Astrocyte (in vitro differentiated cells and primary cell): ENCODE measurements around the gene BMPR1A. TPM values are rescaled to one million over a fixed set of nuclear protein-coding genes. Genes with fewer than 3 reads are reported as not detected.

Experiments used
- DNase-seq: peaks from one replicate; pipeline ENCODE4 v3.0.0-alpha.2; 2010; ENCODE audit warnings: low read depth
- FAIRE-seq: peaks from 2 replicates; lab custom pipeline; 2011; peaks lifted over from hg19 to GRCh38; lab: Jason Lieb, UNC
- H2AFZ ChIP-seq: 2 replicates; pipeline ENCODE4 v1.6.0; 2012; ENCODE audit warnings: low read depth, low read length, inconsistent platforms
- H3K27ac ChIP-seq: 2 replicates; pipeline ENCODE4 v1.5.1; 2011; ENCODE audit warnings: low read depth, low read length, inconsistent platforms
- H3K27me3 ChIP-seq: 2 replicates; pipeline ENCODE4 v1.6.0; 2011; ENCODE audit warnings: low read length, inconsistent platforms; ENCODE audit not compliant: insufficient read depth
- H3K36me3 ChIP-seq: 2 replicates; pipeline ENCODE4 v1.5.1; 2011; ENCODE audit warnings: low read length, inconsistent platforms; ENCODE audit not compliant: insufficient read depth
- H3K4me1 ChIP-seq: 2 replicates; pipeline ENCODE4 v1.5.1; 2011; ENCODE audit warnings: low read length, inconsistent platforms; ENCODE audit not compliant: insufficient read depth
- H3K4me2 ChIP-seq: 2 replicates; pipeline ENCODE4 v1.6.0; 2012; ENCODE audit warnings: low read length, inconsistent platforms
- H3K4me3 ChIP-seq: 2 replicates; pipeline ENCODE4 v1.5.1; 2011; ENCODE audit warnings: low read depth, mild to moderate bottlenecking, low read length, inconsistent platforms; ENCODE audit not compliant: insufficient read depth
- H3K79me2 ChIP-seq: 2 replicates; pipeline ENCODE4 v1.6.0; 2012; ENCODE audit warnings: mild to moderate bottlenecking, low read length, inconsistent platforms; ENCODE audit not compliant: insufficient read depth
- H3K9ac ChIP-seq: 2 replicates; pipeline ENCODE4 v1.6.0; 2012; ENCODE audit warnings: mild to moderate bottlenecking, low read length, inconsistent platforms
- H3K9me3 ChIP-seq: 2 replicates; pipeline ENCODE4 v1.5.1; 2012; ENCODE audit warnings: low read depth, mild to moderate bottlenecking, low read length, inconsistent platforms; ENCODE audit not compliant: insufficient read depth
- H4K20me1 ChIP-seq: 2 replicates; pipeline ENCODE4 v1.6.0; 2012; ENCODE audit warnings: low read length, inconsistent platforms; ENCODE audit not compliant: insufficient read depth
- H3K27ac Mint-ChIP-seq: one replicate; pipeline ENCODE4 v1.8.0; 2021; ENCODE audit warnings: mild to moderate bottlenecking, mixed read lengths; ENCODE audit not compliant: unreplicated experiment
- H3K27me3 Mint-ChIP-seq: one replicate; pipeline ENCODE4 v1.8.0; 2021; ENCODE audit warnings: low read depth, mixed read lengths; ENCODE audit not compliant: unreplicated experiment
- H3K36me3 Mint-ChIP-seq: one replicate; pipeline ENCODE4 v1.8.0; 2021; ENCODE audit warnings: low read depth, mixed read lengths; ENCODE audit not compliant: unreplicated experiment
- H3K4me1 Mint-ChIP-seq: one replicate; pipeline ENCODE4 v1.8.0; 2021; ENCODE audit warnings: low read depth, mixed read lengths; ENCODE audit not compliant: unreplicated experiment
- H3K4me3 Mint-ChIP-seq: one replicate; pipeline ENCODE4 v1.8.0; 2021; ENCODE audit warnings: mild to moderate bottlenecking, moderate library complexity, mixed read lengths; ENCODE audit not compliant: unreplicated experiment
- H3K9me3 Mint-ChIP-seq: one replicate; pipeline ENCODE4 v1.8.0; 2021; ENCODE audit warnings: mild to moderate bottlenecking, mixed read lengths; ENCODE audit not compliant: unreplicated experiment
- CTCF ChIP-seq: IDR thresholded peaks from 2 replicates; pipeline ENCODE4 v1.5.1; 2011; ENCODE audit warnings: low read depth, mild to moderate bottlenecking, inconsistent platforms, low read length, moderate library complexity; ENCODE audit not compliant: insufficient read depth
- EZH2 ChIP-seq: IDR thresholded peaks from 2 replicates; pipeline ENCODE4 v1.6.1; 2012; ENCODE audit warnings: mild to moderate bottlenecking, low read length, inconsistent platforms; ENCODE audit not compliant: insufficient read depth
- total RNA-seq: library from RNA; stranded (reverse); gene quantifications from 2 replicates; pipeline ENCODE4 v1.2.1, GENCODE V29; 2021

Gene BMPR1A
- total RNA-seq, 1 donor from 2014 or later, result 52.2 TPM

GRCh38 chr10:86715156-86715795, 41.1 kb upstream of the BMPR1A start:
- H3K79me2 ChIP-seq, result no peaks in the 10 kb centered on the region
- Mint-ChIP-seq H3K36me3 (no peaks in the 10 kb centered on the region), H3K9me3 (no peaks in the 10 kb centered on the region), H3K27ac (no peak overlapping the region), H3K4me1 (peaks cover 5% of the 10 kb centered on the region), H3K27me3 (peaks cover 18% of the 10 kb centered on the region), H3K4me3 (no peak overlapping the region)
- H3K9ac ChIP-seq, result no peak overlapping the region
- TF ChIP-seq CTCF, result no peak
- no peaks in the 10 kb centered on the region for H3K36me3 ChIP-seq
- H3K4me3 ChIP-seq, result no peak overlapping the region
- no peak overlapping the region for H3K27ac ChIP-seq
- H3K4me1 ChIP-seq, result peaks cover 10% of the 10 kb centered on the region
- no peaks in the 10 kb centered on the region for H4K20me1 ChIP-seq
- H3K27me3 ChIP-seq, result no peaks in the 10 kb centered on the region
- FAIRE-seq (no peak), DNase-seq (no peak)
- no peak overlapping the region for H3K4me2 ChIP-seq
- no peaks in the 10 kb centered on the region for H3K9me3 ChIP-seq
- no peak overlapping the region for H2AFZ ChIP-seq

- no peaks in the 10 kb centered on the region for H3K36me3 ChIP-seq
- Mint-ChIP-seq H3K4me1 (peaks cover 3% of the 10 kb centered on the region), H3K9me3 (no peaks in the 10 kb centered on the region), H3K4me3 (no peak overlapping the region), H3K36me3 (no peaks in the 10 kb centered on the region), H3K27me3 (peaks cover 22% of the 10 kb centered on the region), H3K27ac (no peak overlapping the region)
- H3K27ac ChIP-seq, result no peak overlapping the region
- H3K27me3 ChIP-seq, result no peaks in the 10 kb centered on the region
- H3K4me1 ChIP-seq, result peaks cover 8% of the 10 kb centered on the region
- H3K4me2 ChIP-seq, result no peak overlapping the region
- H2AFZ ChIP-seq, result no peak overlapping the region
- no peaks in the 10 kb centered on the region for H3K79me2 ChIP-seq
- H3K9me3 ChIP-seq, result no peaks in the 10 kb centered on the region
- no peaks in the 10 kb centered on the region for H4K20me1 ChIP-seq
- FAIRE-seq (no peak), DNase-seq (no peak)
- H3K9ac ChIP-seq, result no peak overlapping the region
- TF ChIP-seq CTCF (no peak), EZH2 (no peak)
- no peak overlapping the region for H3K4me3 ChIP-seq
Observed at GRCh38 chr10:86715836-86716235, 40.6 kb upstream of the BMPR1A start.

- Histone ChIP-seq H3K4me3 (no peak overlapping the region), H3K27ac (no peak overlapping the region), H3K9me3 (no peaks in the 10 kb centered on the region), H2AFZ (no peak overlapping the region), H3K4me1 (peaks cover 6% of the 10 kb centered on the region), H4K20me1 (no peaks in the 10 kb centered on the region), H3K4me2 (no peak overlapping the region), H3K79me2 (no peaks in the 10 kb centered on the region), H3K27me3 (peaks cover 3% of the 10 kb centered on the region), H3K9ac (no peak overlapping the region), H3K36me3 (no peaks in the 10 kb centered on the region)
- TF ChIP-seq EZH2 (no peak), CTCF (no peak)
- no peak for FAIRE-seq
- no peak for DNase-seq
- Mint-ChIP-seq H3K27me3 (peaks cover 25% of the 10 kb centered on the region), H3K9me3 (no peaks in the 10 kb centered on the region), H3K4me1 (peaks cover 2% of the 10 kb centered on the region), H3K27ac (no peak overlapping the region), H3K4me3 (no peak overlapping the region), H3K36me3 (no peaks in the 10 kb centered on the region)
Observed at GRCh38 chr10:86716466-86716865, 40.0 kb upstream of the BMPR1A start.
